Glutamatergic neuron (in vitro differentiated cells): ENCODE data around the gene GNAI3. TPM values are rescaled to one million over a fixed set of nuclear protein-coding genes. Genes with fewer than 3 reads are reported as not detected.

Source experiments
- DNase-seq: peaks from one replicate; pipeline ENCODE4 v3.0.0; 2022
- H3K27ac Mint-ChIP-seq: one replicate; pipeline ENCODE4 v1.8.0; 2020; ENCODE audit warnings: mild to moderate bottlenecking, mixed read lengths, inconsistent platforms; ENCODE audit not compliant: unreplicated experiment
- H3K27me3 Mint-ChIP-seq: one replicate; pipeline ENCODE4 v1.8.0; 2020; ENCODE audit warnings: mild to moderate bottlenecking, moderate library complexity, mixed read lengths, inconsistent platforms; ENCODE audit not compliant: unreplicated experiment
- H3K36me3 Mint-ChIP-seq: one replicate; pipeline ENCODE4 v1.8.0; 2020; ENCODE audit warnings: mild to moderate bottlenecking, mixed read lengths, inconsistent platforms; ENCODE audit not compliant: unreplicated experiment
- H3K4me1 Mint-ChIP-seq: one replicate; pipeline ENCODE4 v1.8.0; 2020; ENCODE audit warnings: mild to moderate bottlenecking, low read depth, mixed read lengths, inconsistent platforms; ENCODE audit not compliant: unreplicated experiment
- H3K4me3 Mint-ChIP-seq: one replicate; pipeline ENCODE4 v1.8.0; 2020; ENCODE audit warnings: mild to moderate bottlenecking, mixed read lengths, inconsistent platforms; ENCODE audit not compliant: unreplicated experiment
- H3K9me3 Mint-ChIP-seq: one replicate; pipeline ENCODE4 v1.8.0; 2020; ENCODE audit warnings: mild to moderate bottlenecking, moderate library complexity, mixed read lengths, inconsistent platforms; ENCODE audit not compliant: unreplicated experiment
- total RNA-seq: library from RNA; stranded (reverse); fragmentation: NEBNext Ultra II Directional; extraction: Animal tissue kit (Norgen Biotek cat#: 25700); gene quantifications from one replicate; pipeline ENCODE4 v1.2.1, GENCODE V29; 2021; ENCODE audit not compliant: unreplicated experiment
- TF ChIP-seq, protein P1 (sequence below): fragments of 200-600 bp; sonication (generic); IDR thresholded peaks from one replicate; pipeline ENCODE4 v1.5.0; 2021; ENCODE audit not compliant: partially characterized antibody, unreplicated experiment

GNAI3 gene
- total RNA-seq, 1 donor from 2014 or later = 13.8 TPM

DNA sequence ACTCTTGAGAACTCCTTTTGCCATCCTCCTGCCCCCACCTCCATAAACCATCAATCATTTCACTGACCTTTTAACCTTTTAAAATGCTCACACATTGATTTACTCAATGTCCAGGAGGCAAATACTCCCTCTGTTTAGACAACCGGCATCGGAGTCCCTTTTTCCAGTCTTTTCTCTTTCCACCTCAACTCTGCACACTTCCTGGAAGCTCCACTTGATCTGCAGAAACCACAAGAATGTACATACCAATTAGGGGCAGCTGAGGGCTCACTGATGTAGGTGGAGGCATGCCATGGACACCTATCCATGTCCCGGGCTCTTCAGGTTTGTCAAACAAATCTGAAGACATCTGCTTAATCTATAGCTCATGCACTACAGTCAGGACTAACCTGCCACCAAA, 33.6 kb upstream of the GNAI3 start:
- Mint-ChIP-seq H3K4me3 (peak overlapping the region; percentile 4), H3K4me1 (peaks cover 12% of the 10 kb centered on the region), H3K27ac (no peak overlapping the region)

GRCh38 chr1:109516872-109517271, 31.5 kb upstream of the GNAI3 start:
- Mint-ChIP-seq H3K36me3 (no peaks in the 10 kb centered on the region), H3K27ac (no peak overlapping the region), H3K9me3 (peaks cover 2% of the 10 kb centered on the region), H3K4me1 (peaks cover 22% of the 10 kb centered on the region), H3K4me3 (peak overlapping the region; percentile 65), H3K27me3 (peaks cover 10% of the 10 kb centered on the region)
- no peak for DNase-seq
- TF ChIP-seq, protein P1, sequence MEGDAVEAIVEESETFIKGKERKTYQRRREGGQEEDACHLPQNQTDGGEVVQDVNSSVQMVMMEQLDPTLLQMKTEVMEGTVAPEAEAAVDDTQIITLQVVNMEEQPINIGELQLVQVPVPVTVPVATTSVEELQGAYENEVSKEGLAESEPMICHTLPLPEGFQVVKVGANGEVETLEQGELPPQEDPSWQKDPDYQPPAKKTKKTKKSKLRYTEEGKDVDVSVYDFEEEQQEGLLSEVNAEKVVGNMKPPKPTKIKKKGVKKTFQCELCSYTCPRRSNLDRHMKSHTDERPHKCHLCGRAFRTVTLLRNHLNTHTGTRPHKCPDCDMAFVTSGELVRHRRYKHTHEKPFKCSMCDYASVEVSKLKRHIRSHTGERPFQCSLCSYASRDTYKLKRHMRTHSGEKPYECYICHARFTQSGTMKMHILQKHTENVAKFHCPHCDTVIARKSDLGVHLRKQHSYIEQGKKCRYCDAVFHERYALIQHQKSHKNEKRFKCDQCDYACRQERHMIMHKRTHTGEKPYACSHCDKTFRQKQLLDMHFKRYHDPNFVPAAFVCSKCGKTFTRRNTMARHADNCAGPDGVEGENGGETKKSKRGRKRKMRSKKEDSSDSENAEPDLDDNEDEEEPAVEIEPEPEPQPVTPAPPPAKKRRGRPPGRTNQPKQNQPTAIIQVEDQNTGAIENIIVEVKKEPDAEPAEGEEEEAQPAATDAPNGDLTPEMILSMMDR = no peak

More for the DNA sequence above, 33.6 kb upstream of the GNAI3 start:
- peaks cover 5% of the 10 kb centered on the region for H3K36me3 Mint-ChIP-seq
- peaks cover 5% of the 10 kb centered on the region for H3K9me3 Mint-ChIP-seq
- TF ChIP-seq, protein P1 = no peak
- peaks cover 14% of the 10 kb centered on the region for H3K27me3 Mint-ChIP-seq
- DNase-seq = no peak

DNA sequence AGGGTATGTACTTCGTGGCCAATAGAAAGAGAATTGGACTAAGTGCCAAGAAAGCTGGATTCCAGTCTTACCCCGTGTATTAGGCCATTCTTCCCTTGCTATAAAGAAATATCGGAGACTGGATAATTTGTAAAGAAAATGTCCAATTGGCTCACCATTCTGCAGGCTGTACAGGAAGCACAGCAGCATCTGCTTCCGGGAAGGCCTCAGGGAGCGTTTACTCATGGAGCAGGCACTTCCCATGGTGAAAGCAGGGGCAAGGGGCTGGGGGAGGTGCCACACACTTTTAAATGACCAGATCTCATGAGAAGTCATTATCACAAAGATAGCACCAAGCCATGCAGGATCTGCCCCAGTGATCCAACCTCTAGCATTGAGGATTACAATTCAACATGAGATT, 31.1 kb upstream of the GNAI3 start:
- peaks cover 2% of the 10 kb centered on the region for H3K9me3 Mint-ChIP-seq
- no peak for DNase-seq
- H3K4me1 Mint-ChIP-seq = peaks cover 26% of the 10 kb centered on the region
- H3K4me3 Mint-ChIP-seq = no peak overlapping the region
- H3K36me3 Mint-ChIP-seq = no peaks in the 10 kb centered on the region
- no peak overlapping the region for H3K27ac Mint-ChIP-seq
- peaks cover 8% of the 10 kb centered on the region for H3K27me3 Mint-ChIP-seq
- TF ChIP-seq, protein P1 = no peak

DNA sequence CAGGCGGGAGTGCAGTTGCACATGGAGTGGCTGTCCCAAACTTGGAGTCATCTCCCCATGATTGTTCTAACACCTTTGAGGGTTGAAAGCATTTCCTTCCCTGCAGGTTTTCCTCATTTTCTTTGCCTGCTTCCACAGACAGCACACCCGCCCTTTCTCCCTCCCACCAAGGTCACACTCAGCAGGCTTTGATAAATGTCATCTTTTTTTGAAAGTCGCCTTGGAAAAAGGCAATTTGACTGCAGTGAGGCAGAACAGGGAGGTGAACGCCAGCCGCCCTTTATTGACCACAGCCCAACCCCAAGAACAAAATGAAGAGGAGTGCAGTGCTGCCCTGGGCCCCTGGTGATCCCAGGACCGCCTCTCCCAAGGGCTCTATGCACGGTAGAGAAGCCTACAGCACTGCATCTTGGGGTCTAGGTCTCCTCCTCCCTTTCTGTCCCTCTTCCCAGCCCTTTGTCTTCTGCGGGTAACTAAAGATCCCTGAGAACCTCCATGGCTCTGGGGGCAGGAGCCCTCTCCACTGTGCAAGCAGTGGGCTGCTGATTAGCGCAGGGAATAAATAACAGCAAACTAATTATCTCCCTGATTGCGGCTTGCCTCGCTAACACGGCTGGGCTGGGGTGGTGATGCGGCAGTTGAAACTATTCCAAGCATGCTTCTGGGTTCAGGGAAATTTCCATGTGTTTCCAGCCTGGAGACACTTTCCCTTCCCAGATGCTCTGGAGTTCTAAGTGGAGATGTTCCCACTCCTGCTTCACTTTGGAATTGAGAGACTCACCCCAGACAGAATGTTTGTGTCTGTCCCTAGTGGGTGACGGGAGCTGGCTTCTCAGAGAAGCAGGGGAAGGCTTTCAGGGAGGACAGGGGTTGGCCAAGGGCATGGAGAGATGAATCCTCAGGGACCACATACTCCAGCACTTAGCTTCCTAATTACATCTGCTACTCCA, 27.1 kb upstream of the GNAI3 start:
- Mint-ChIP-seq H3K4me3 (no peak overlapping the region), H3K4me1 (peaks cover 28% of the 10 kb centered on the region), H3K9me3 (peaks cover 8% of the 10 kb centered on the region), H3K27me3 (peaks cover 8% of the 10 kb centered on the region), H3K27ac (no peak overlapping the region), H3K36me3 (peaks cover 7% of the 10 kb centered on the region)
- no peak for DNase-seq
- TF ChIP-seq, protein P1 = no peak

- Mint-ChIP-seq H3K27me3 (peaks cover 9% of the 10 kb centered on the region), H3K27ac (peak overlapping the region; percentile 12), H3K4me1 (peaks cover 34% of the 10 kb centered on the region), H3K4me3 (no peak overlapping the region), H3K9me3 (peaks cover 11% of the 10 kb centered on the region), H3K36me3 (peaks cover 7% of the 10 kb centered on the region)
- DNase-seq = no peak
- TF ChIP-seq, protein P1 = no peak
These were observed 26.4 kb upstream of the GNAI3 start for GRCh38 chr1:109522026-109522425.
